AG04450 (cell line): Measurements from ENCODE around the gene CPN1. TPM values are rescaled to one million over a fixed set of nuclear protein-coding genes. Genes with fewer than 3 reads are reported as not detected.

ENCODE experiments used
- CTCF ChIA-PET: fragments of 300-600, 350-600 bp; formaldehyde crosslinking; extraction: SDS; loops from one replicate; lab custom pipeline; 2022; ENCODE audit warnings: antibody characterized with exemption, inconsistent platforms; lab: Charles Lee
- POLR2A ChIA-PET: fragments of 350-600 bp; formaldehyde crosslinking; extraction: SDS; loops from one replicate; lab custom pipeline; 2021; ENCODE audit warnings: antibody characterized with exemption, inconsistent platforms; lab: Yijun Ruan, JAX
- DNase-seq: peaks from one replicate; pipeline ENCODE4 v3.0.0-alpha.2; 2011; ENCODE audit warnings: low read depth, low spot score
- H3K27ac ChIP-seq: one replicate; pipeline ENCODE4 v1.5.1; 2012; ENCODE audit warnings: low read depth, low read length, control low read depth
- H3K27me3 ChIP-seq: one replicate; pipeline ENCODE4 v1.6.0; 2012; ENCODE audit warnings: low read length; ENCODE audit not compliant: control insufficient read depth, insufficient read depth
- H3K4me3 ChIP-seq: 2 replicates; pipeline ENCODE4 v1.5.1; 2011; ENCODE audit warnings: mild to moderate bottlenecking, low read depth, low read length, control low read depth
- H3K9me3 ChIP-seq: 2 replicates; pipeline ENCODE4 v1.5.1; 2012; ENCODE audit warnings: low read length; ENCODE audit not compliant: control insufficient read depth, insufficient read depth
- polyA plus RNA-seq: library from polyadenylated mRNA; depleted of rRNA; stranded (reverse); fragments of >200 nt; gene quantifications from 2 replicates; pipeline ENCODE4 v1.2.3, GENCODE V29; 2011
- TF ChIP-seq, protein P1 (sequence below): IDR thresholded peaks from 2 replicates; pipeline ENCODE4 v1.5.1; 2011; ENCODE audit warnings: low read depth, low read length, control low read depth, inconsistent platforms

CPN1 gene
- polyA plus RNA-seq, 1 experiment, result not detected

DNA sequence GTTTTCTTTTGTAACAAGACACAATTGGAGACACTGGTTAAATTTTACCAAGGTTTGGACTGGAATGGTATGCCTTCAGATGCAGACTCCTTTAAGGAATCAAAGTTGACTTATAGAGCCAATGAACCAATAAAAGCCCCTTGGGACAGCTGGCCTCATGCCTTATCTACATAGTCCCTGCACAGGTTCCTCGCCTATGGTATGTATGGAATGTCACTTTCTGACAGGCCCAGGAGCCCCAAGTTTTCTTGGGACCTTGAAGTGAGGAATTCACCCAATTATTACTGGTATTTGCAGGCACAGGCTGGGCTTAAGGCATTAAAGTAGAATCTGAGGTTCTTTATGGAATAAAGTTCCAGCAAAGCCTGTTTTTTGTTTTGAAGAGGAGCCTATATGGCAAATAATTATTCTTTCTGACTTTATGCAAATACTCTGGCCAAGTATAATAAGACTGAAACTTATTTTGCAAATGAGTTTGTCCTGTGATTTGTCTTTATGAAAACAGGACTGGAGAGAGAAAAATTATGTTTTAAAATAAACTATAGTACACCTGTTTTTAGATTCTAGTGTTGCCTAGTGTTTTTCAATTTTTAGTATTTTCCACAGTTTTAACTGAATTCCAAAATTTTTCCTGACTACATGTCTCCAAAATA is 47.8 kb downstream of the CPN1 start:
- CTCF ChIA-PET, result interaction anchor here (0.6 to 1.8 kb wide), 4 partner anchors 14 to 188 kb away, joined by 3 to 10 read pairs (median 3); no protein-coding TSS in a partner anchor
- Histone ChIP-seq H3K9me3 (no peaks in the 10 kb centered on the region; the same call in 1 of the 2 replicates), H3K27me3 (no peaks in the 10 kb centered on the region), H3K4me3 (no peak overlapping the region), H3K27ac (no peak overlapping the region)
- TF ChIP-seq, protein P1, sequence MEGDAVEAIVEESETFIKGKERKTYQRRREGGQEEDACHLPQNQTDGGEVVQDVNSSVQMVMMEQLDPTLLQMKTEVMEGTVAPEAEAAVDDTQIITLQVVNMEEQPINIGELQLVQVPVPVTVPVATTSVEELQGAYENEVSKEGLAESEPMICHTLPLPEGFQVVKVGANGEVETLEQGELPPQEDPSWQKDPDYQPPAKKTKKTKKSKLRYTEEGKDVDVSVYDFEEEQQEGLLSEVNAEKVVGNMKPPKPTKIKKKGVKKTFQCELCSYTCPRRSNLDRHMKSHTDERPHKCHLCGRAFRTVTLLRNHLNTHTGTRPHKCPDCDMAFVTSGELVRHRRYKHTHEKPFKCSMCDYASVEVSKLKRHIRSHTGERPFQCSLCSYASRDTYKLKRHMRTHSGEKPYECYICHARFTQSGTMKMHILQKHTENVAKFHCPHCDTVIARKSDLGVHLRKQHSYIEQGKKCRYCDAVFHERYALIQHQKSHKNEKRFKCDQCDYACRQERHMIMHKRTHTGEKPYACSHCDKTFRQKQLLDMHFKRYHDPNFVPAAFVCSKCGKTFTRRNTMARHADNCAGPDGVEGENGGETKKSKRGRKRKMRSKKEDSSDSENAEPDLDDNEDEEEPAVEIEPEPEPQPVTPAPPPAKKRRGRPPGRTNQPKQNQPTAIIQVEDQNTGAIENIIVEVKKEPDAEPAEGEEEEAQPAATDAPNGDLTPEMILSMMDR, result no peak
- POLR2A ChIA-PET, result no interaction called here
- no peak for DNase-seq

DNA sequence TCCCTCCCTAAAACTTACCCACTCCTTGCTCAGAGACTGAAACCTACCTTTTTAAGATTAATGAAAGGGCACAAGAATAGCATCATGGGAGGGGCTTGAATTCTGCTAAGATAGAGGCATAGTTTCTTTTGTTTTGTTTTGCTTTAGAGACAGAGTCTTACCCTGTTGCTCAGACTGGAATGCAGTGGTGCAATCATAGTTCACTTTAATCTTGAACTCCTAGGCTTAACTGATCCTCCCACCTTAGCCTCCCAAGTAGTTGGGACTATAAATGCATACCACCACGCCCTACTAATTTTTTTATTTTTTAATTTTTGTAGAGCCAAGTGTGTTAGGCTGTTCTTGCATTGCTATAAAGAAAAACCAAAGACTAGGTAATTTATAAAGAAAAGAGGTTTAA is 54.3 kb downstream of the CPN1 start:
- DNase-seq, result no peak
- no peak overlapping the region for H3K4me3 ChIP-seq
- POLR2A ChIA-PET, result no interaction called here
- H3K27ac ChIP-seq, result no peak overlapping the region
- peaks cover 15% of the 10 kb centered on the region; the same call in 1 of the 2 replicates for H3K9me3 ChIP-seq
- peaks cover 2% of the 10 kb centered on the region for H3K27me3 ChIP-seq
- TF ChIP-seq, protein P1, result no peak
- CTCF ChIA-PET, result no interaction called here

DNA sequence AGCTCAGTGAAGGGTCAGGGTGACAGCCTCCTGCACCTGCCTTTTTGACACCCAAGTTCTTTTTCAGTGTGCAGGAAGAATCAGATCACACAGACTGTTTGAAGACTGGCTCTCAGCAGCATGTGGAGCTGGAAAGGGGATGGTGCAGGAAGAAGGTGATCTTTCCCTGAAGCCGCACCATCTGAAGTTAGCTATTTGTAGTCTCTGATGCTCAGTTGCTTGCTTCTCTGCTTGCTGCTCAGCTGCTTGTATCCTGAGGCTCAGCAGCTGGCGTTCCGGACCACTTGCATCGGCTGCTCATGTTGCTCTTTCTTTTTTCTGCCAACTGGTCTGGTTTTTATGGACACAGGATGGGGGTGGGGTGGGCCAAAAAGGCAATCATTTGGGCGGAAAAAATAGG is 56.1 kb downstream of the CPN1 start:
- Histone ChIP-seq H3K27ac (no peak overlapping the region), H3K27me3 (peaks cover 4% of the 10 kb centered on the region), H3K4me3 (no peak overlapping the region), H3K9me3 (peaks cover 15% of the 10 kb centered on the region; the same call in 1 of the 2 replicates)
- ChIA-PET POLR2A (interaction anchor here (1.0 kb wide), 1 partner anchor 19 kb away, joined by 3 read pairs; no protein-coding TSS in a partner anchor), CTCF (interaction anchor here (2.3 to 6.3 kb wide), 3 partner anchors 16 to 180 kb away, joined by 7 to 41 read pairs (median 9); partner anchors contain the start of gene DNMBP)
- TF ChIP-seq, protein P1, result no peak
- DNase-seq, result no peak

DNA sequence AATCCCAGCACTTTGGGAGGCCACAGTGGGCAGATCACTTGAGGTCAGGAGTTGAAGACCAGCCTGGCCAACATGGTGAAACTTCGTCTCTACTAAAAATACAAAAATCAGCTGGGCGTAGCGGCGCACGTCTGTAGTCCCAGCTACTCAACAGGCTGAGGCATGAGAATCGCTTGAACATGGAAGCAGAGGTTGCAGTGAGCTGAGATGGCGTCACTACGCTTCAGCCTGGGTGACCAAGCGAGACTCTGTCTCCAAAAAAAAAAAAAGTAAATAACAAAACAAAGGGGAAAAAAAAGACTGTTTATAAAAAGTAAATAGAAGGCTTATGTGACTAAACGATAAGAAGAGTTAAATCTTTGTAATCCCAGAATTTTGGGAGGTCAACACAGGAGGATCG is 56.9 kb downstream of the CPN1 start:
- POLR2A ChIA-PET, result interaction anchor here (0.6 kb wide), 1 partner anchor 1641 kb away, joined by 3 read pairs; no protein-coding TSS in a partner anchor
- TF ChIP-seq, protein P1, result no peak
- CTCF ChIA-PET, result interaction anchor here (2.3 to 6.3 kb wide), 3 partner anchors 15 to 179 kb away, joined by 7 to 41 read pairs (median 9); partner anchors contain the start of gene DNMBP
- Histone ChIP-seq H3K27ac (no peak overlapping the region), H3K9me3 (peaks cover 15% of the 10 kb centered on the region; the same call in 1 of the 2 replicates), H3K4me3 (no peak overlapping the region), H3K27me3 (peaks cover 4% of the 10 kb centered on the region)
- no peak for DNase-seq

DNA sequence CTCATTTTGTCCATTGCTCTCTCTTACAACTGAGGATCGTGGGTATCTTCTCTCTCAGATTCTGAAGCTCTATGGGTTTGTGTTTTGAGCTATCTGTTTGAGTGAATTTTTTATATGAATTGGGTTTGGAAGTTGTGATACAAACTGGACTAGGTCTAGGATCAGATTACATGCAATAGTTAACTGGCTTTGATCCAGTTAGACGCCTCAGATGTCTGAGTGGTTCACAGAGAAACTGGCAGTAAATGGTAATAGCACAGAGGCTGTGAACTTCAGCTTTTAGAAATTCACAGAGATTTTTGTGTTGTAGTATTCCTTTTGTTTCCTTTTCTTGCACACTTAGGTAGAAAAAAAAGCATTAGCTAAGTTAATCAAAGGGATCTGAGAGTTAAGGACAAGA is 59.3 kb downstream of the CPN1 start:
- Histone ChIP-seq H3K9me3 (0 out of 2 replicates have a peak, but pooled peaks cover under 1% of the 10 kb centered on the region), H3K27ac (no peak overlapping the region), H3K27me3 (peaks cover 4% of the 10 kb centered on the region), H3K4me3 (no peak overlapping the region)
- ChIA-PET CTCF (interaction anchor here (0.9 to 6.3 kb wide), 3 partner anchors 13 to 168 kb away, joined by 3 to 41 read pairs (median 11); partner anchors contain the start of gene DNMBP), POLR2A (interaction anchor here (0.7 kb wide), 2 partner anchors 10 to 289 kb away, joined by 3 to 5 read pairs; no protein-coding TSS in a partner anchor)
- TF ChIP-seq, protein P1, result no peak
- no peak for DNase-seq
